HepG2 (cell line): ENCODE measurements around the gene RETREG2. TPM values are rescaled to one million over a fixed set of nuclear protein-coding genes. Genes with fewer than 3 reads are reported as not detected.

ENCODE experiments used
- FOXJ3 ChIP-seq: sonication (generic); formaldehyde crosslinking; IDR thresholded peaks from 2 replicates; pipeline ENCODE4 v1.4.0; 2020; ENCODE audit warnings: missing genetic modification reagents, mild to moderate bottlenecking, borderline replicate concordance
- HMG20A ChIP-seq: IDR thresholded peaks from 2 replicates; pipeline ENCODE4 v1.6.1; 2016; ENCODE audit warnings: borderline replicate concordance
- IKZF1 ChIP-seq: fragments of 450-650 bp; IDR thresholded peaks from 2 replicates; pipeline ENCODE4 v1.7.1; 2016
- MAFF ChIP-seq: IDR thresholded peaks from 2 replicates; pipeline ENCODE4 v1.6.1; 2011; ENCODE audit warnings: low read depth, low read length, improper control_type of control experiment
- MIXL1 ChIP-seq: IDR thresholded peaks from 2 replicates; pipeline ENCODE4 v1.6.1; 2016
- RFXANK ChIP-seq: IDR thresholded peaks from 2 replicates; pipeline ENCODE4 v1.6.1; 2016
- RNF2 ChIP-seq: fragments of 450-650 bp; conservative IDR thresholded peaks from 2 replicates; pipeline ENCODE4 v1.6.1; 2016; ENCODE audit warnings: low read depth
- SKI ChIP-seq: fragments of 450-650 bp; IDR thresholded peaks from one replicate; pipeline ENCODE4 v1.6.1; 2018; ENCODE audit warnings: mild to moderate bottlenecking; ENCODE audit not compliant: partially characterized antibody
- SMAD3 ChIP-seq: sonication (generic); formaldehyde crosslinking; IDR thresholded peaks from 2 replicates; pipeline ENCODE4 v1.4.0; 2020; ENCODE audit warnings: missing genetic modification reagents
- ZBTB7A ChIP-seq: sonication (generic); formaldehyde crosslinking; IDR thresholded peaks from 2 replicates; pipeline ENCODE4 v1.8.0; 2022; ENCODE audit warnings: mild to moderate bottlenecking, missing genetic modification reagents
- ZNF10 ChIP-seq: sonication (generic); formaldehyde crosslinking; IDR thresholded peaks from 2 replicates; pipeline ENCODE4 v1.4.0; 2020; ENCODE audit warnings: mild to moderate bottlenecking, low read depth, missing genetic modification reagents, borderline replicate concordance
- ZNF17 ChIP-seq: sonication (generic); formaldehyde crosslinking; IDR thresholded peaks from 2 replicates; pipeline ENCODE4 v1.5.0; 2020; ENCODE audit warnings: mild to moderate bottlenecking, missing genetic modification reagents
- ZNF441 ChIP-seq: sonication (generic); formaldehyde crosslinking; IDR thresholded peaks from 2 replicates; pipeline ENCODE4 v1.7.0; 2021; ENCODE audit warnings: missing genetic modification reagents, borderline replicate concordance
- ZNF460 ChIP-seq: sonication (generic); formaldehyde crosslinking; IDR thresholded peaks from 2 replicates; pipeline ENCODE4 v1.5.1; 2020; ENCODE audit warnings: missing genetic modification reagents, mild to moderate bottlenecking, borderline replicate concordance
- ZNF564 ChIP-seq: sonication (generic); formaldehyde crosslinking; IDR thresholded peaks from 2 replicates; pipeline ENCODE4 v1.8.1; 2023; ENCODE audit warnings: mild to moderate bottlenecking, missing genetic modification reagents
- ZNF605 ChIP-seq: sonication (generic); formaldehyde crosslinking; IDR thresholded peaks from 2 replicates; pipeline ENCODE4 v1.8.0; 2022; ENCODE audit warnings: mild to moderate bottlenecking, missing genetic modification reagents
- ZNF777 ChIP-seq: sonication (generic); formaldehyde crosslinking; IDR thresholded peaks from 2 replicates; pipeline ENCODE4 v1.4.0; 2020; ENCODE audit warnings: missing genetic modification reagents
- polyA plus RNA-seq, 8 experiments: library from polyadenylated mRNA; depleted of rRNA in 3 of 8; stranded (reverse) in 7 of 8; unstranded in 1 of 8; fragments of >200 nt; fragmentation: Illumina TruSeq in 4 of 8; extraction: Trizol in 4 of 8; gene quantifications; 2 replicates each; pipeline versions ENCODE4 v1.2.1 to v1.2.3, GENCODE V29; 2011 to 2016; ENCODE audit warnings: low read depth in 4 of 8, missing spikeins in 1 of 8, mixed read lengths in 1 of 8; ENCODE audit not compliant: insufficient read depth in 1 of 8
- total RNA-seq, 5 experiments: library from RNA; depleted of rRNA; stranded (reverse); fragments of >200 nt; fragmentation: Illumina TruSeq; extraction: Trizol; gene quantifications; 2 replicates each; pipeline ENCODE4 v1.2.3, GENCODE V29; 2016; ENCODE audit warnings: low read depth in 1 of 5
- TF ChIP-seq, protein P1 (sequence below): sonication (generic); formaldehyde crosslinking; IDR thresholded peaks from 2 replicates; pipeline ENCODE4 v1.8.0; 2022; ENCODE audit warnings: mild to moderate bottlenecking, missing genetic modification reagents; ENCODE audit not compliant: insufficient replicate concordance
- TF ChIP-seq, protein P2 (sequence below): sonication (generic); formaldehyde crosslinking; IDR thresholded peaks from 2 replicates; pipeline ENCODE4 v1.4.0; 2020; ENCODE audit warnings: missing genetic modification reagents, borderline replicate concordance
- TF ChIP-seq, protein P3 (sequence below): sonication (generic); formaldehyde crosslinking; IDR thresholded peaks from 2 replicates; pipeline ENCODE4 v1.5.0; 2020; ENCODE audit warnings: missing genetic modification reagents
- TF ChIP-seq, protein P4 (sequence below): sonication (generic); formaldehyde crosslinking; IDR thresholded peaks from 2 replicates; pipeline ENCODE4 v1.9.0; 2022; ENCODE audit warnings: missing genetic modification reagents, mild to moderate bottlenecking, borderline replicate concordance

RETREG2 gene
- total and polyA plus RNA-seq, 2 of the 13 experiments (the other 11 are each of a cell fraction or from before 2014, with no cell fraction given), result 86.0 to 134 TPM

DNA sequence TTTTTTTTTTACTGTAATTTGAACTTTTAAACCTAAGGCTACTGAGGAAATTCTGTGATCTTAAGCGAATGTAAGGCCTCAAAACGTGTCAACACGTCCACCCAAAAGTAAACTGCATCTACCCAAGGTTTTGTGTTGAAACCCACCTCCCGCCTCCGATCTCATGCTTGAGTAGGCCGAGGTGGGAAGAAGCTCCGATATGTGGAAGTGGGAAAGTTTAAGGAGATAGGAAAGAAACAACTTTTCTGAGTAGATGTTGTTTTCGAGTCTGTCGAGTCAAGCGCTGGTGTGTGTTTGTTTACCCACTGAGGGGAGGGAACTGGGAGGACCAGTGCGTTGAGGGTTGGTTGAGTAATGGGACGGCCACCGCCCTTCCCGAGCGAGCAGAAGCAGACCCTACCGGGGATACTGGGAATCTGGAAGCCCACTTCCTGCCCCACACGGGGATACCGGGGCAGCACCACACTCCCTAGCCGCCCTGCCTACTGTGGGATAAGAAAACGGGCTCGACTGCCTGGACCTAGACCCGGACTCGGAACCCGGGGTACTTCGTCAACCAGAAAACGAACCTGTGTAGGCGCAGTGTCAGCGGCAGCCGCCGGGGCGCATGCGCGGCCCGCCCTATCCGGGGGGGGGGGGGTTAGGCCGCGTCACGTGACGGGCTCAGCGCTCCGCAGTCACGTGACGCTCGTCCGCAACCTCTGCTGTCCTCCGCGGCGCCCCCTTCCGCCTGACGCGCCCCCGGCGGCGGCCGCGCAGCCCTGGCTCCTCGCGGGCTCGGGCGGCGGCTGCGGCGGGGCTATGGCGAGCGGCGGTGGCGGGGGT lies at the start of gene RETREG2 (continued):
- TF ChIP-seq, protein P1, sequence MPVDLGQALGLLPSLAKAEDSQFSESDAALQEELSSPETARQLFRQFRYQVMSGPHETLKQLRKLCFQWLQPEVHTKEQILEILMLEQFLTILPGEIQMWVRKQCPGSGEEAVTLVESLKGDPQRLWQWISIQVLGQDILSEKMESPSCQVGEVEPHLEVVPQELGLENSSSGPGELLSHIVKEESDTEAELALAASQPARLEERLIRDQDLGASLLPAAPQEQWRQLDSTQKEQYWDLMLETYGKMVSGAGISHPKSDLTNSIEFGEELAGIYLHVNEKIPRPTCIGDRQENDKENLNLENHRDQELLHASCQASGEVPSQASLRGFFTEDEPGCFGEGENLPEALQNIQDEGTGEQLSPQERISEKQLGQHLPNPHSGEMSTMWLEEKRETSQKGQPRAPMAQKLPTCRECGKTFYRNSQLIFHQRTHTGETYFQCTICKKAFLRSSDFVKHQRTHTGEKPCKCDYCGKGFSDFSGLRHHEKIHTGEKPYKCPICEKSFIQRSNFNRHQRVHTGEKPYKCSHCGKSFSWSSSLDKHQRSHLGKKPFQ, result no peak
- TF ChIP-seq MIXL1 (no peak), ZBTB7A (peak; percentile 71; the same call in 1 of the 2 replicates), FOXJ3 (peak; percentile 63; the same call in 1 of the 2 replicates), ZNF605 (CRISPR knock-in tag) (no peak; the same call in 1 of the 2 replicates), ZNF460 (CRISPR knock-in tag) (no peak; the same call in 1 of the 2 replicates), ZNF564 (CRISPR knock-in tag) (no peak; the same call in none of the 2 replicates), ZNF17 (CRISPR knock-in tag) (no peak), ZNF777 (CRISPR knock-in tag) (no peak), SKI (peak; percentile 64), RNF2 (peak; percentile 75; the same call in 1 of the 2 replicates), ZNF441 (CRISPR knock-in tag) (no peak; the same call in 1 of the 2 replicates), ZNF10 (CRISPR knock-in tag) (no peak), HMG20A (CRISPR knock-in tag) (peak; percentile 22; the same call in 1 of the 2 replicates), SMAD3 (CRISPR knock-in tag) (no peak), IKZF1 (no peak), RFXANK (no peak), MAFF (no peak)
- TF ChIP-seq, protein P2, sequence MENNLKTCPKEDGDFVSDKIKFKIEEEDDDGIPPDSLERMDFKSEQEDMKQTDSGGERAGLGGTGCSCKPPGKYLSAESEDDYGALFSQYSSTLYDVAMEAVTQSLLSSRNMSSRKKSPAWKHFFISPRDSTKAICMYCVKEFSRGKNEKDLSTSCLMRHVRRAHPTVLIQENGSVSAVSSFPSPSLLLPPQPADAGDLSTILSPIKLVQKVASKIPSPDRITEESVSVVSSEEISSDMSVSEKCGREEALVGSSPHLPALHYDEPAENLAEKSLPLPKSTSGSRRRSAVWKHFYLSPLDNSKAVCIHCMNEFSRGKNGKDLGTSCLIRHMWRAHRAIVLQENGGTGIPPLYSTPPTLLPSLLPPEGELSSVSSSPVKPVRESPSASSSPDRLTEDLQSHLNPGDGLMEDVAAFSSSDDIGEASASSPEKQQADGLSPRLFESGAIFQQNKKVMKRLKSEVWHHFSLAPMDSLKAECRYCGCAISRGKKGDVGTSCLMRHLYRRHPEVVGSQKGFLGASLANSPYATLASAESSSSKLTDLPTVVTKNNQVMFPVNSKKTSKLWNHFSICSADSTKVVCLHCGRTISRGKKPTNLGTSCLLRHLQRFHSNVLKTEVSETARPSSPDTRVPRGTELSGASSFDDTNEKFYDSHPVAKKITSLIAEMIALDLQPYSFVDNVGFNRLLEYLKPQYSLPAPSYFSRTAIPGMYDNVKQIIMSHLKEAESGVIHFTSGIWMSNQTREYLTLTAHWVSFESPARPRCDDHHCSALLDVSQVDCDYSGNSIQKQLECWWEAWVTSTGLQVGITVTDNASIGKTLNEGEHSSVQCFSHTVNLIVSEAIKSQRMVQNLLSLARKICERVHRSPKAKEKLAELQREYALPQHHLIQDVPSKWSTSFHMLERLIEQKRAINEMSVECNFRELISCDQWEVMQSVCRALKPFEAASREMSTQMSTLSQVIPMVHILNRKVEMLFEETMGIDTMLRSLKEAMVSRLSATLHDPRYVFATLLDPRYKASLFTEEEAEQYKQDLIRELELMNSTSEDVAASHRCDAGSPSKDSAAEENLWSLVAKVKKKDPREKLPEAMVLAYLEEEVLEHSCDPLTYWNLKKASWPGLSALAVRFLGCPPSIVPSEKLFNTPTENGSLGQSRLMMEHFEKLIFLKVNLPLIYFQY (CRISPR knock-in tag), result peak; percentile 67; the same call in 1 of the 2 replicates
- TF ChIP-seq, protein P3, sequence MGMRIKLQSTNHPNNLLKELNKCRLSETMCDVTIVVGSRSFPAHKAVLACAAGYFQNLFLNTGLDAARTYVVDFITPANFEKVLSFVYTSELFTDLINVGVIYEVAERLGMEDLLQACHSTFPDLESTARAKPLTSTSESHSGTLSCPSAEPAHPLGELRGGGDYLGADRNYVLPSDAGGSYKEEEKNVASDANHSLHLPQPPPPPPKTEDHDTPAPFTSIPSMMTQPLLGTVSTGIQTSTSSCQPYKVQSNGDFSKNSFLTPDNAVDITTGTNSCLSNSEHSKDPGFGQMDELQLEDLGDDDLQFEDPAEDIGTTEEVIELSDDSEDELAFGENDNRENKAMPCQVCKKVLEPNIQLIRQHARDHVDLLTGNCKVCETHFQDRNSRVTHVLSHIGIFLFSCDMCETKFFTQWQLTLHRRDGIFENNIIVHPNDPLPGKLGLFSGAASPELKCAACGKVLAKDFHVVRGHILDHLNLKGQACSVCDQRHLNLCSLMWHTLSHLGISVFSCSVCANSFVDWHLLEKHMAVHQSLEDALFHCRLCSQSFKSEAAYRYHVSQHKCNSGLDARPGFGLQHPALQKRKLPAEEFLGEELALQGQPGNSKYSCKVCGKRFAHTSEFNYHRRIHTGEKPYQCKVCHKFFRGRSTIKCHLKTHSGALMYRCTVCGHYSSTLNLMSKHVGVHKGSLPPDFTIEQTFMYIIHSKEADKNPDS, result no peak
- TF ChIP-seq, protein P4, sequence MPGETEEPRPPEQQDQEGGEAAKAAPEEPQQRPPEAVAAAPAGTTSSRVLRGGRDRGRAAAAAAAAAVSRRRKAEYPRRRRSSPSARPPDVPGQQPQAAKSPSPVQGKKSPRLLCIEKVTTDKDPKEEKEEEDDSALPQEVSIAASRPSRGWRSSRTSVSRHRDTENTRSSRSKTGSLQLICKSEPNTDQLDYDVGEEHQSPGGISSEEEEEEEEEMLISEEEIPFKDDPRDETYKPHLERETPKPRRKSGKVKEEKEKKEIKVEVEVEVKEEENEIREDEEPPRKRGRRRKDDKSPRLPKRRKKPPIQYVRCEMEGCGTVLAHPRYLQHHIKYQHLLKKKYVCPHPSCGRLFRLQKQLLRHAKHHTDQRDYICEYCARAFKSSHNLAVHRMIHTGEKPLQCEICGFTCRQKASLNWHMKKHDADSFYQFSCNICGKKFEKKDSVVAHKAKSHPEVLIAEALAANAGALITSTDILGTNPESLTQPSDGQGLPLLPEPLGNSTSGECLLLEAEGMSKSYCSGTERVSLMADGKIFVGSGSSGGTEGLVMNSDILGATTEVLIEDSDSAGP (CRISPR knock-in tag), result peak; percentile 67; the same call in 1 of the 2 replicates
